Keratinocyte (primary cell): ENCODE data around the gene ABCC10. TPM values are rescaled to one million over a fixed set of nuclear protein-coding genes. Genes with fewer than 3 reads are reported as not detected.

Experiments
- DNase-seq: peaks from one replicate; pipeline ENCODE4 v3.0.0-alpha.2; 2011; ENCODE audit warnings: low read depth, missing footprints, low spot score
- FAIRE-seq: peaks from 2 replicates; lab custom pipeline; 2011; peaks lifted over from hg19 to GRCh38; lab: Jason Lieb, UNC
- H2AFZ ChIP-seq: 2 replicates; pipeline ENCODE4 v1.6.0; 2012; ENCODE audit warnings: low read length, control low read depth, inconsistent platforms; ENCODE audit not compliant: control insufficient read depth
- H3K27ac ChIP-seq: 2 replicates; pipeline ENCODE4 v1.5.1; 2011; ENCODE audit warnings: low read length; ENCODE audit not compliant: control insufficient read depth, insufficient read depth
- H3K27me3 ChIP-seq: 3 replicates; pipeline ENCODE4 v1.6.0; 2011; ENCODE audit warnings: low read length; ENCODE audit not compliant: control insufficient read depth, insufficient read depth; ENCODE audit errors: extremely low read depth
- H3K36me3 ChIP-seq, 2 experiments: 2 replicates in 1 of 2; 3 replicates in 1 of 2; pipeline ENCODE4 v1.5.1; 2011; ENCODE audit warnings: low read length in 2 of 2, mild to moderate bottlenecking in 1 of 2; ENCODE audit not compliant: control insufficient read depth in 2 of 2, insufficient read depth in 2 of 2; ENCODE audit errors: extremely low read depth in 1 of 2
- H3K4me1 ChIP-seq: 3 replicates; pipeline ENCODE4 v1.5.1; 2011; ENCODE audit warnings: low read length; ENCODE audit not compliant: control insufficient read depth, insufficient read depth; ENCODE audit errors: extremely low read depth
- H3K4me2 ChIP-seq: 3 replicates; pipeline ENCODE4 v1.6.0; 2011; ENCODE audit warnings: low read depth, low read length; ENCODE audit not compliant: control insufficient read depth, insufficient read depth; ENCODE audit errors: extremely low read depth
- H3K4me3 ChIP-seq, 3 experiments: fragments of 200-600 bp in 1 of 3; sonication (generic) in 1 of 3; 2 replicates in 2 of 3; 3 replicates in 1 of 3; pipeline ENCODE4 v1.5.1; 2011 to 2016; ENCODE audit warnings: low read length in 3 of 3, mild to moderate bottlenecking in 3 of 3, control low read depth in 2 of 3, inconsistent platforms in 1 of 3, low read depth in 1 of 3, mixed read lengths in 1 of 3, mixed run types in 1 of 3, moderate library complexity in 1 of 3; ENCODE audit not compliant: control insufficient read depth in 2 of 3, insufficient read depth in 2 of 3; ENCODE audit errors: extremely low read depth in 1 of 3
- H3K79me2 ChIP-seq: 2 replicates; pipeline ENCODE4 v1.6.0; 2012; ENCODE audit warnings: low read length; ENCODE audit not compliant: control insufficient read depth, insufficient read depth
- H3K9ac ChIP-seq: 3 replicates; pipeline ENCODE4 v1.6.0; 2011; ENCODE audit warnings: low read length; ENCODE audit not compliant: control insufficient read depth, insufficient read depth; ENCODE audit errors: extremely low read depth
- H3K9me1 ChIP-seq: 3 replicates; pipeline ENCODE4 v1.6.0; 2011; ENCODE audit warnings: low read length; ENCODE audit not compliant: control insufficient read depth, insufficient read depth; ENCODE audit errors: extremely low read depth
- H3K9me3 ChIP-seq: 2 replicates; pipeline ENCODE4 v1.5.1; 2012; ENCODE audit warnings: low read depth, low read length; ENCODE audit not compliant: control insufficient read depth
- H4K20me1 ChIP-seq: 3 replicates; pipeline ENCODE4 v1.6.0; 2011; ENCODE audit warnings: low read length; ENCODE audit not compliant: control insufficient read depth, insufficient read depth; ENCODE audit errors: extremely low read depth
- EZH2 ChIP-seq: IDR thresholded peaks from one replicate; pipeline ENCODE4 v1.6.1; 2012; ENCODE audit warnings: inconsistent platforms, mild to moderate bottlenecking, low read length, moderate library complexity
- dilution Hi-C: fragments of 300-500 bp; cut with MboI; formaldehyde crosslinking; loops from one replicate; pipeline ENCODE4 v1.7.0; 2020; ENCODE audit warnings: low sequenced_read_pairs; ENCODE audit not compliant: extremely low pct_ligation_motif_present
- polyA plus RNA-seq, 5 experiments: library from polyadenylated mRNA; depleted of rRNA in 3 of 5; stranded (reverse) in 3 of 5; stranded (forward) in 1 of 5; unstranded in 1 of 5; fragments of >200 nt; gene quantifications; 1 replicate in 1 of 5; 2 replicates in 3 of 5; 3 replicates in 1 of 5; pipeline versions ENCODE4 v1.2.1 to v1.2.3, GENCODE V29; 2011 to 2012; ENCODE audit warnings: missing spikeins in 2 of 5, low read depth in 1 of 5, low replicate concordance in 1 of 5
- TF ChIP-seq, protein P1 (sequence below), 3 experiments: IDR thresholded peaks in 1 of 3; conservative IDR thresholded peaks in 1 of 3; optimal IDR thresholded peaks in 1 of 3; 2 replicates in 2 of 3; 3 replicates in 1 of 3; pipeline versions ENCODE3 to v1.5.1; 2011; ENCODE audit warnings: low read length in 3 of 3, mild to moderate bottlenecking in 3 of 3, moderate library complexity in 2 of 3, control low read depth in 1 of 3, inconsistent platforms in 1 of 3; ENCODE audit not compliant: insufficient read depth in 2 of 3; ENCODE audit errors: extremely low read depth in 1 of 3

The ABCC10 gene
- polyA plus RNA-seq, 1 donor (not counting 4 experiments of a cell fraction or from before 2014, with no cell fraction given) = 17.9 TPM

GRCh38 chr6:43450699-43451131 is 23.4 kb downstream of the ABCC10 start:
- peaks cover 6% of the 10 kb centered on the region for H4K20me1 ChIP-seq
- no peaks in the 10 kb centered on the region for H3K9me3 ChIP-seq
- H3K9me1 ChIP-seq = no peaks in the 10 kb centered on the region
- peaks cover 4% of the 10 kb centered on the region for H3K79me2 ChIP-seq
- FAIRE-seq = no peak
- H3K4me2 ChIP-seq = no peak overlapping the region
- H3K9ac ChIP-seq = no peak overlapping the region
- no peak for DNase-seq
- H3K27me3 ChIP-seq = no peaks in the 10 kb centered on the region
- dilution Hi-C loops = no loop called here
- no peak overlapping the region for H2AFZ ChIP-seq
- no peak overlapping the region for H3K4me3 ChIP-seq
- H3K27ac ChIP-seq = no peak overlapping the region
- peaks cover 39% of the 10 kb centered on the region in 2 experiments for H3K36me3 ChIP-seq
- no peak for TF ChIP-seq EZH2
- TF ChIP-seq, protein P1, sequence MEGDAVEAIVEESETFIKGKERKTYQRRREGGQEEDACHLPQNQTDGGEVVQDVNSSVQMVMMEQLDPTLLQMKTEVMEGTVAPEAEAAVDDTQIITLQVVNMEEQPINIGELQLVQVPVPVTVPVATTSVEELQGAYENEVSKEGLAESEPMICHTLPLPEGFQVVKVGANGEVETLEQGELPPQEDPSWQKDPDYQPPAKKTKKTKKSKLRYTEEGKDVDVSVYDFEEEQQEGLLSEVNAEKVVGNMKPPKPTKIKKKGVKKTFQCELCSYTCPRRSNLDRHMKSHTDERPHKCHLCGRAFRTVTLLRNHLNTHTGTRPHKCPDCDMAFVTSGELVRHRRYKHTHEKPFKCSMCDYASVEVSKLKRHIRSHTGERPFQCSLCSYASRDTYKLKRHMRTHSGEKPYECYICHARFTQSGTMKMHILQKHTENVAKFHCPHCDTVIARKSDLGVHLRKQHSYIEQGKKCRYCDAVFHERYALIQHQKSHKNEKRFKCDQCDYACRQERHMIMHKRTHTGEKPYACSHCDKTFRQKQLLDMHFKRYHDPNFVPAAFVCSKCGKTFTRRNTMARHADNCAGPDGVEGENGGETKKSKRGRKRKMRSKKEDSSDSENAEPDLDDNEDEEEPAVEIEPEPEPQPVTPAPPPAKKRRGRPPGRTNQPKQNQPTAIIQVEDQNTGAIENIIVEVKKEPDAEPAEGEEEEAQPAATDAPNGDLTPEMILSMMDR (optimal IDR thresholded peaks at IDR 0.05 in 1 of 3, IDR thresholded peaks at IDR 0.05 in 1 of 3, conservative IDR thresholded peaks at IDR 0.05 in 1 of 3; ENCODE audit: extremely low read depth in 1 of 3, insufficient read depth in 2 of 3, low read length in 3 of 3) = no peak
- peaks cover 24% of the 10 kb centered on the region for H3K4me1 ChIP-seq

- no peaks in the 10 kb centered on the region for H3K27me3 ChIP-seq
- H4K20me1 ChIP-seq = peaks cover 6% of the 10 kb centered on the region
- H3K9me1 ChIP-seq = no peaks in the 10 kb centered on the region
- H2AFZ ChIP-seq = no peak overlapping the region
- no peaks in the 10 kb centered on the region for H3K9me3 ChIP-seq
- peak; percentile 93 for FAIRE-seq
- dilution Hi-C loops = no loop called here
- H3K27ac ChIP-seq = no peak overlapping the region
- no peak for DNase-seq
- H3K9ac ChIP-seq = no peak overlapping the region
- H3K4me2 ChIP-seq = no peak overlapping the region
- peaks cover 33% of the 10 kb centered on the region in 2 experiments for H3K36me3 ChIP-seq
- TF ChIP-seq, protein P1 (optimal IDR thresholded peaks at IDR 0.05 in 1 of 3, IDR thresholded peaks at IDR 0.05 in 1 of 3, conservative IDR thresholded peaks at IDR 0.05 in 1 of 3; ENCODE audit: extremely low read depth in 1 of 3, insufficient read depth in 2 of 3, low read length in 3 of 3) = no peak
- TF ChIP-seq EZH2 = no peak
- peaks cover 29% of the 10 kb centered on the region for H3K4me1 ChIP-seq
- peaks cover 4% of the 10 kb centered on the region for H3K79me2 ChIP-seq
- H3K4me3 ChIP-seq = no peak overlapping the region
These were observed 24.0 kb downstream of the ABCC10 start for GRCh38 chr6:43451348-43451747.
